Neural cell (in vitro differentiated cells): Measurements from ENCODE around the gene DLX6.

Source experiments
- CTCF ChIP-seq: fragments of 450-650 bp; IDR thresholded peaks from 2 replicates; pipeline ENCODE4 v1.5.1; 2014; ENCODE audit warnings: antibody characterized with exemption, mild to moderate bottlenecking, moderate library complexity; ENCODE audit not compliant: poor library complexity, severe bottlenecking
- EP300 ChIP-seq: fragments of 450-650 bp; conservative IDR thresholded peaks from 2 replicates; pipeline ENCODE4 v1.6.1; 2014; ENCODE audit warnings: antibody characterized with exemption, mild to moderate bottlenecking, moderate library complexity; ENCODE audit not compliant: poor library complexity, severe bottlenecking
- EZH2 ChIP-seq: fragments of 200-600, 300-800 bp; shearing (Covaris generic), sonication (generic); IDR thresholded peaks from 2 replicates; pipeline ENCODE4 v1.6.1; 2014; ENCODE audit warnings: antibody characterized with exemption, low read length, borderline replicate concordance, mild to moderate bottlenecking; ENCODE audit not compliant: insufficient read depth, poor library complexity, severe bottlenecking
- MXI1 ChIP-seq: fragments of 450-650 bp; conservative IDR thresholded peaks from 2 replicates; pipeline ENCODE4 v1.6.1; 2014; ENCODE audit warnings: antibody characterized with exemption, mild to moderate bottlenecking; ENCODE audit not compliant: poor library complexity, severe bottlenecking
- POLR2AphosphoS5 ChIP-seq: IDR thresholded peaks from 2 replicates; pipeline ENCODE4 v1.6.1; 2012
- RAD21 ChIP-seq: fragments of 450-650 bp; conservative IDR thresholded peaks from 2 replicates; pipeline ENCODE4 v1.6.1; 2014; ENCODE audit warnings: antibody characterized with exemption, mild to moderate bottlenecking, moderate library complexity
- SMC3 ChIP-seq: fragments of 450-650 bp; conservative IDR thresholded peaks from 2 replicates; pipeline ENCODE4 v1.6.1; 2014; ENCODE audit warnings: antibody characterized with exemption, mild to moderate bottlenecking, moderate library complexity; ENCODE audit not compliant: poor library complexity
- TAF1 ChIP-seq: IDR thresholded peaks from 2 replicates; pipeline ENCODE4 v1.6.1; 2012; ENCODE audit warnings: low read depth
- TF ChIP-seq, protein P1 (sequence below): IDR thresholded peaks from 2 replicates; pipeline ENCODE4 v1.6.1; 2012; ENCODE audit warnings: borderline replicate concordance

- no peak for TF ChIP-seq MXI1
- TF ChIP-seq, protein P1, sequence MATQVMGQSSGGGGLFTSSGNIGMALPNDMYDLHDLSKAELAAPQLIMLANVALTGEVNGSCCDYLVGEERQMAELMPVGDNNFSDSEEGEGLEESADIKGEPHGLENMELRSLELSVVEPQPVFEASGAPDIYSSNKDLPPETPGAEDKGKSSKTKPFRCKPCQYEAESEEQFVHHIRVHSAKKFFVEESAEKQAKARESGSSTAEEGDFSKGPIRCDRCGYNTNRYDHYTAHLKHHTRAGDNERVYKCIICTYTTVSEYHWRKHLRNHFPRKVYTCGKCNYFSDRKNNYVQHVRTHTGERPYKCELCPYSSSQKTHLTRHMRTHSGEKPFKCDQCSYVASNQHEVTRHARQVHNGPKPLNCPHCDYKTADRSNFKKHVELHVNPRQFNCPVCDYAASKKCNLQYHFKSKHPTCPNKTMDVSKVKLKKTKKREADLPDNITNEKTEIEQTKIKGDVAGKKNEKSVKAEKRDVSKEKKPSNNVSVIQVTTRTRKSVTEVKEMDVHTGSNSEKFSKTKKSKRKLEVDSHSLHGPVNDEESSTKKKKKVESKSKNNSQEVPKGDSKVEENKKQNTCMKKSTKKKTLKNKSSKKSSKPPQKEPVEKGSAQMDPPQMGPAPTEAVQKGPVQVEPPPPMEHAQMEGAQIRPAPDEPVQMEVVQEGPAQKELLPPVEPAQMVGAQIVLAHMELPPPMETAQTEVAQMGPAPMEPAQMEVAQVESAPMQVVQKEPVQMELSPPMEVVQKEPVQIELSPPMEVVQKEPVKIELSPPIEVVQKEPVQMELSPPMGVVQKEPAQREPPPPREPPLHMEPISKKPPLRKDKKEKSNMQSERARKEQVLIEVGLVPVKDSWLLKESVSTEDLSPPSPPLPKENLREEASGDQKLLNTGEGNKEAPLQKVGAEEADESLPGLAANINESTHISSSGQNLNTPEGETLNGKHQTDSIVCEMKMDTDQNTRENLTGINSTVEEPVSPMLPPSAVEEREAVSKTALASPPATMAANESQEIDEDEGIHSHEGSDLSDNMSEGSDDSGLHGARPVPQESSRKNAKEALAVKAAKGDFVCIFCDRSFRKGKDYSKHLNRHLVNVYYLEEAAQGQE = no peak
- TF ChIP-seq CTCF = no peak
- TF ChIP-seq EZH2 = no peak
- TF ChIP-seq EP300 = no peak
- TF ChIP-seq TAF1 = no peak
- TF ChIP-seq RAD21 = no peak
- TF ChIP-seq POLR2AphosphoS5 = no peak
- TF ChIP-seq SMC3 = no peak
Measured at GRCh38 chr7:97039374-97040065, 34.2 kb downstream of the DLX6 start.
